Activated T-helper 2 cell treated with anti-CD3 and anti-CD28 coated beads, Interferon-gamma antibody, Interleukin-2, Interleukin-4, amounts not matched to agents 10 μg/mL and 5 μg/mL and 100 μg/mL, durations not matched to agents 14 hours and 24 hours and 36 hours (primary cell): ENCODE results near the gene TMEM132A. TPM values are rescaled to one million over a fixed set of nuclear protein-coding genes. Genes with fewer than 3 reads are reported as not detected.

Experiments
- DNase-seq: peaks from one replicate; pipeline ENCODE4 v3.0.0; 2021; ENCODE audit warnings: low spot score
- H3K27ac Mint-ChIP-seq: one replicate; pipeline ENCODE4 v1.8.0; 2021; ENCODE audit warnings: mixed read lengths
- H3K27me3 Mint-ChIP-seq: one replicate; pipeline ENCODE4 v1.8.0; 2021; ENCODE audit warnings: low read depth, mixed read lengths
- H3K36me3 Mint-ChIP-seq: one replicate; pipeline ENCODE4 v1.8.0; 2021; ENCODE audit warnings: low read depth, mixed read lengths
- H3K4me1 Mint-ChIP-seq: one replicate; pipeline ENCODE4 v1.8.0; 2021; ENCODE audit warnings: low read depth, mixed read lengths
- H3K4me3 Mint-ChIP-seq: one replicate; pipeline ENCODE4 v1.8.0; 2021; ENCODE audit warnings: low read depth, mild to moderate bottlenecking, moderate library complexity, mixed read lengths
- H3K9me3 Mint-ChIP-seq: one replicate; pipeline ENCODE4 v1.8.0; 2021; ENCODE audit warnings: mixed read lengths
- intact Hi-C: fragments of 100-400 bp; cut with micrococcal nuclease; formaldehyde crosslinking; loops from one replicate; pipeline ENCODE4 v1.15.1; 2023
- total RNA-seq: library from RNA; stranded (reverse); gene quantifications from 2 replicates; pipeline ENCODE4 v1.2.3, GENCODE V29; 2022

Gene TMEM132A
- total RNA-seq, 1 donor from 2014 or later, result 1.1 TPM

- Mint-ChIP-seq H3K9me3 (no peaks in the 10 kb centered on the region), H3K27ac (no peak overlapping the region), H3K4me1 (peaks cover 6% of the 10 kb centered on the region), H3K4me3 (no peak overlapping the region), H3K27me3 (peaks cover 24% of the 10 kb centered on the region), H3K36me3 (no peaks in the 10 kb centered on the region)
- intact Hi-C loops, result no loop called here
- no peak for DNase-seq
Measured at GRCh38 chr11:60929764-60930163, 5.5 kb downstream of the TMEM132A start.

GRCh38 chr11:60930394-60930793 lies 6.1 kb downstream of the TMEM132A start:
- DNase-seq, result no peak
- H3K4me1 Mint-ChIP-seq, result peaks cover 1% of the 10 kb centered on the region
- peaks cover 20% of the 10 kb centered on the region for H3K27me3 Mint-ChIP-seq
- no peak overlapping the region for H3K27ac Mint-ChIP-seq
- intact Hi-C loops, result no loop called here
- no peaks in the 10 kb centered on the region for H3K9me3 Mint-ChIP-seq
- H3K4me3 Mint-ChIP-seq, result no peak overlapping the region
- no peaks in the 10 kb centered on the region for H3K36me3 Mint-ChIP-seq

GRCh38 chr11:60931917-60932316 lies 7.7 kb downstream of the TMEM132A start:
- no peak for DNase-seq
- Mint-ChIP-seq H3K36me3 (no peaks in the 10 kb centered on the region), H3K9me3 (no peaks in the 10 kb centered on the region), H3K27ac (no peak overlapping the region), H3K4me1 (no peaks in the 10 kb centered on the region), H3K4me3 (no peak overlapping the region), H3K27me3 (peaks cover 6% of the 10 kb centered on the region)
- intact Hi-C loops, result no loop called here

GRCh38 chr11:60932605-60933356 lies 8.5 kb downstream of the TMEM132A start:
- DNase-seq, result no peak
- Mint-ChIP-seq H3K36me3 (no peaks in the 10 kb centered on the region), H3K27me3 (peaks cover 3% of the 10 kb centered on the region), H3K4me1 (no peaks in the 10 kb centered on the region), H3K9me3 (no peaks in the 10 kb centered on the region), H3K4me3 (no peak overlapping the region), H3K27ac (no peak overlapping the region)
- intact Hi-C loops, result no loop called here

GRCh38 chr11:60933416-60934123 lies 9.3 kb downstream of the TMEM132A start:
- no peak overlapping the region for H3K4me3 Mint-ChIP-seq
- no peaks in the 10 kb centered on the region for H3K9me3 Mint-ChIP-seq
- DNase-seq, result no peak
- no peak overlapping the region for H3K27ac Mint-ChIP-seq
- H3K36me3 Mint-ChIP-seq, result no peaks in the 10 kb centered on the region
- H3K4me1 Mint-ChIP-seq, result no peaks in the 10 kb centered on the region
- intact Hi-C loops, result no loop called here
- H3K27me3 Mint-ChIP-seq, result peaks cover 3% of the 10 kb centered on the region

- intact Hi-C loops, result no loop called here
- Mint-ChIP-seq H3K4me1 (no peaks in the 10 kb centered on the region), H3K4me3 (no peak overlapping the region), H3K36me3 (no peaks in the 10 kb centered on the region), H3K27me3 (peaks cover 3% of the 10 kb centered on the region), H3K27ac (no peak overlapping the region), H3K9me3 (no peaks in the 10 kb centered on the region)
- DNase-seq, result no peak
Measured at GRCh38 chr11:60934124-60934789, 10.0 kb downstream of the TMEM132A start.

- no peak for DNase-seq
- H3K4me3 Mint-ChIP-seq, result no peak overlapping the region
- no peaks in the 10 kb centered on the region for H3K36me3 Mint-ChIP-seq
- no peak overlapping the region for H3K27ac Mint-ChIP-seq
- no peaks in the 10 kb centered on the region for H3K4me1 Mint-ChIP-seq
- no peaks in the 10 kb centered on the region for H3K27me3 Mint-ChIP-seq
- intact Hi-C loops, result no loop called here
- H3K9me3 Mint-ChIP-seq, result no peaks in the 10 kb centered on the region
Measured at GRCh38 chr11:60934790-60935605, 10.7 kb downstream of the TMEM132A start.

GRCh38 chr11:60935676-60936442 lies 11.6 kb downstream of the TMEM132A start:
- intact Hi-C loops, result no loop called here
- Mint-ChIP-seq H3K4me3 (no peak overlapping the region), H3K36me3 (no peaks in the 10 kb centered on the region), H3K4me1 (no peaks in the 10 kb centered on the region), H3K9me3 (no peaks in the 10 kb centered on the region), H3K27ac (no peak overlapping the region), H3K27me3 (no peaks in the 10 kb centered on the region)
- no peak for DNase-seq

- Mint-ChIP-seq H3K27ac (no peak overlapping the region), H3K4me3 (no peak overlapping the region), H3K4me1 (peaks cover 2% of the 10 kb centered on the region), H3K36me3 (no peaks in the 10 kb centered on the region), H3K9me3 (no peaks in the 10 kb centered on the region), H3K27me3 (no peaks in the 10 kb centered on the region)
- intact Hi-C loops, result no loop called here
- DNase-seq, result no peak
Measured at GRCh38 chr11:60936467-60937143, 12.3 kb downstream of the TMEM132A start.

GRCh38 chr11:60937144-60937527 lies 12.9 kb downstream of the TMEM132A start:
- intact Hi-C loops, result no loop called here
- Mint-ChIP-seq H3K27me3 (no peaks in the 10 kb centered on the region), H3K36me3 (no peaks in the 10 kb centered on the region), H3K9me3 (no peaks in the 10 kb centered on the region), H3K27ac (no peak overlapping the region), H3K4me3 (no peak overlapping the region), H3K4me1 (peaks cover 2% of the 10 kb centered on the region)
- DNase-seq, result no peak

GRCh38 chr11:60937811-60938210 lies 13.6 kb downstream of the TMEM132A start:
- Mint-ChIP-seq H3K4me3 (no peak overlapping the region), H3K9me3 (no peaks in the 10 kb centered on the region), H3K36me3 (no peaks in the 10 kb centered on the region), H3K4me1 (peaks cover 2% of the 10 kb centered on the region), H3K27me3 (no peaks in the 10 kb centered on the region), H3K27ac (no peak overlapping the region)
- intact Hi-C loops, result no loop called here
- no peak for DNase-seq

GRCh38 chr11:60938500-60938899 lies 14.2 kb downstream of the TMEM132A start:
- H3K9me3 Mint-ChIP-seq, result no peaks in the 10 kb centered on the region
- H3K36me3 Mint-ChIP-seq, result no peaks in the 10 kb centered on the region
- H3K4me1 Mint-ChIP-seq, result peaks cover 2% of the 10 kb centered on the region
- no peaks in the 10 kb centered on the region for H3K27me3 Mint-ChIP-seq
- no peak overlapping the region for H3K27ac Mint-ChIP-seq
- DNase-seq, result no peak
- intact Hi-C loops, result no loop called here
- H3K4me3 Mint-ChIP-seq, result no peak overlapping the region
